ENCODE data around the gene PWWP2B. TPM values are rescaled to one million over a fixed set of nuclear protein-coding genes. Genes with fewer than 3 reads are reported as not detected.
A peak's percentile ranks its signal among the peaks of the same experiment; 100 is the strongest.

Gene PWWP2B
- total RNA-seq, 1 donor from 2014 or later, result 24.2 TPM

DNA sequence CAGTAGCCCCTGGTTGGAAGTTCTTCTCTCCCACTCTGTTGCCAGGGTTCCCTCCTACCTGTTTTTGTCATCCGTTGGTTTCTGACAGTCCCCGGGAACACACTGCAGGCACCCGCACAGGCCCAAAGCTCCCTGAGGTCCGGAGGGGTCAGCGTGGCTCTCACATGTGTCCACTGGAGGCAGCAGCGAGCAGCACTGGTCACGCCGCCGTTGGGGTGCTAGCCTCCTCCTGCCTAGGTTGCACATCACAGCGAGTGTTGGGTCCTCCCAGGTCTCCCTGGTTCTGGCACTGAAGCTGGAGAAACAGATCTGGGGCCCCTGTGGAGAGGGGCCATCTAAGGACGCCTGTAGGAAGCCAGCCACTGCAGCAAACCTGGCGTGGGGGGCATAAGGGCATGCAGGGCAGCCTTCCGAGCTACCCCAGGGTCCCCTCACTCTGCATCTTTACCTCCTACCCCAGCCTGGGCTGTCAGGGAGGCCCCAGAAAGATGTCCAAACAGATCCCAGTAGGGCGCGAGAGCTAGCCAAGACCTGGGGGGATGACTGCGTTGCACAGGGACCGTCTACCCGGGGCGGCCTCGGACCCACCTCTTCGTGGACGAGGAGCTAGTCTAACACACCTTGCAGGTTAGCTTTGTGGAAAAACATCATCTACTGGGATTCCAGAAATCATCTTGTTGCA, 36.1 kb upstream of the PWWP2B start:
- no peak for DNase-seq (ENCODE audit: low spot score in 2 of 2, unreplicated experiment in 2 of 2)
- H3K36me3 Mint-ChIP-seq, result peaks cover 15% of the 10 kb centered on the region
- TF ChIP-seq, protein P1, sequence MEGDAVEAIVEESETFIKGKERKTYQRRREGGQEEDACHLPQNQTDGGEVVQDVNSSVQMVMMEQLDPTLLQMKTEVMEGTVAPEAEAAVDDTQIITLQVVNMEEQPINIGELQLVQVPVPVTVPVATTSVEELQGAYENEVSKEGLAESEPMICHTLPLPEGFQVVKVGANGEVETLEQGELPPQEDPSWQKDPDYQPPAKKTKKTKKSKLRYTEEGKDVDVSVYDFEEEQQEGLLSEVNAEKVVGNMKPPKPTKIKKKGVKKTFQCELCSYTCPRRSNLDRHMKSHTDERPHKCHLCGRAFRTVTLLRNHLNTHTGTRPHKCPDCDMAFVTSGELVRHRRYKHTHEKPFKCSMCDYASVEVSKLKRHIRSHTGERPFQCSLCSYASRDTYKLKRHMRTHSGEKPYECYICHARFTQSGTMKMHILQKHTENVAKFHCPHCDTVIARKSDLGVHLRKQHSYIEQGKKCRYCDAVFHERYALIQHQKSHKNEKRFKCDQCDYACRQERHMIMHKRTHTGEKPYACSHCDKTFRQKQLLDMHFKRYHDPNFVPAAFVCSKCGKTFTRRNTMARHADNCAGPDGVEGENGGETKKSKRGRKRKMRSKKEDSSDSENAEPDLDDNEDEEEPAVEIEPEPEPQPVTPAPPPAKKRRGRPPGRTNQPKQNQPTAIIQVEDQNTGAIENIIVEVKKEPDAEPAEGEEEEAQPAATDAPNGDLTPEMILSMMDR (IDR thresholded peaks at IDR 0.05; ENCODE audit: unreplicated experiment), result peak; percentile 18
- no peak overlapping the region for H3K4me3 Mint-ChIP-seq
- H3K27me3 Mint-ChIP-seq (ENCODE audit: low read depth), result no peaks in the 10 kb centered on the region
- no peaks in the 10 kb centered on the region for H3K4me1 Mint-ChIP-seq
- no peak overlapping the region for H3K27ac Mint-ChIP-seq
- no peaks in the 10 kb centered on the region for H3K9me3 Mint-ChIP-seq

DNA sequence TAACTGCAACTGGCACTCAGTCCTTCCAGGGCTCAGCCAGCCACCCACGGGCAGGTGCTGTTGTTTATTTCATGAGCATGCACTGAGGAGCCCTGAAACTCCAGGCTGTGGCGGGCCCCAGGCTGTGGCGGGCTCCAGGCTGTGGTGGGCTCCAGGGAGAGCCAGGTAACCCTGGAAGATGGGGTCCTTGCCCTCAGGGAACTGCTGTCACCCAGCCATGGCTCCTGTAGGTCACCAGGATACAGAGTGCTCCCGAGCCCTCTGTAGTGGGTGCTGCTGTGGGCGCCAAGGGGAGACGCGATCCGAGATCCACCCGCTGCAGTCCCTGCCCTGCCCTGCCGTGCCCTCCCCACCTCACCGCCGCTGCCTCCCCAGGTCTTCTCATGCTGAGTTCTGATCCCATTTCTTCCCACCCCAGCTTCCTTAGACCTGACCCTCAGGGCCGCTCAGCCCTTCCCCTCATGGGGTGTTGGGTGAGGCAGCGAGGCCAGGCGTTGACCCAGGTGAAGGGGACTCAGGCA, 35.4 kb upstream of the PWWP2B start:
- Mint-ChIP-seq H3K36me3 (peaks cover 15% of the 10 kb centered on the region), H3K4me1 (no peaks in the 10 kb centered on the region), H3K27ac (no peak overlapping the region), H3K4me3 (no peak overlapping the region), H3K27me3 (ENCODE audit: low read depth) (no peaks in the 10 kb centered on the region), H3K9me3 (no peaks in the 10 kb centered on the region)
- DNase-seq (ENCODE audit: low spot score in 2 of 2, unreplicated experiment in 2 of 2), result no peak
- TF ChIP-seq, protein P1 (IDR thresholded peaks at IDR 0.05; ENCODE audit: unreplicated experiment), result no peak

DNA sequence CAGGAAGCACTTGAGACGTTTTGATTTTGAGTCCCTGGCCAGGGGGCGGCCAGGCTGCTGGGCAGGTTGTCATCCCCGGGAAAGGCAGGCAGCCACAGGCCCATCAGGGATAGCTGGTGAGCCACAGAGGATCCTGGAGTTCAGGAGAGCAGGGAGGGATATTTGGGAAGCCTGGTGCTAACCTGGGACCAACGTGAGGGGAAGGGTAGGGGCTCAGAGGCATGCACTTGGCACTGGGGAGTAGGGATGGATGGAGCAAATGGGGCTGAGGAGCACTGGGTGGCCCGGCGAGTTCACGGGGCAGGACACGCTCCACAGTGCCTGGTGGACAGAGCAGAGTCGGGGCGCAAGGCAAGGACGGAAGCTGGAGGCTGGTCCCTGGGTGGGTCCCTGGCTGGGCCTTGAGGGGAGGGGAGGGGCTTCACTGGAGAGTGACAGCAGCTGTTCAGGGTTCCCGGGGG, 34.8 kb upstream of the PWWP2B start:
- TF ChIP-seq, protein P1 (IDR thresholded peaks at IDR 0.05; ENCODE audit: unreplicated experiment), result no peak
- Mint-ChIP-seq H3K9me3 (no peaks in the 10 kb centered on the region), H3K27ac (no peak overlapping the region), H3K27me3 (ENCODE audit: low read depth) (no peaks in the 10 kb centered on the region), H3K4me1 (no peaks in the 10 kb centered on the region), H3K36me3 (peaks cover 20% of the 10 kb centered on the region), H3K4me3 (no peak overlapping the region)
- no peak for DNase-seq (ENCODE audit: low spot score in 2 of 2, unreplicated experiment in 2 of 2)

DNA sequence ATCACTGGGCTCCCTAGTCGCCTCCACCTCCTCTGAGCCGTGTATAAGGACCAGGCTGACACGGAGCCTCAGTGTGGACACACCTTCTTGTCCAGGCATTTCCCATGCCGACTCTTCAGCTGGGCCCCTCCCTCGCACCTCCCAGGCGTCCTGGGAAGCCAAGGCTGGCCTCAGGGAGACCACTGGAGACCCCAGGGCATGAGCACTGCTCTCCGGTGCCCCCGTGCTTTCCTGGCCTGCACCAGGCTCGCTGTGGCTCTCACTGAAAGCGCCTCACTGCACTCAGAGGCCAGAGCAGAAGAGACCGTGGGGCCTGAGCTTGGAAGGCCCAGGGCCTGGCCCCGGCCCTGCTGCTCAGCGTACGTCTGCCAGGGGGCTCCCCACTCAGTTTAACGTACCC, 33.6 kb upstream of the PWWP2B start:
- Mint-ChIP-seq H3K4me1 (no peaks in the 10 kb centered on the region), H3K27me3 (ENCODE audit: low read depth) (no peaks in the 10 kb centered on the region), H3K9me3 (peaks cover 9% of the 10 kb centered on the region), H3K36me3 (peaks cover 28% of the 10 kb centered on the region), H3K4me3 (no peak overlapping the region), H3K27ac (no peak overlapping the region)
- TF ChIP-seq, protein P1 (IDR thresholded peaks at IDR 0.05; ENCODE audit: unreplicated experiment), result no peak
- no peak for DNase-seq (ENCODE audit: low spot score in 2 of 2, unreplicated experiment in 2 of 2)

DNA sequence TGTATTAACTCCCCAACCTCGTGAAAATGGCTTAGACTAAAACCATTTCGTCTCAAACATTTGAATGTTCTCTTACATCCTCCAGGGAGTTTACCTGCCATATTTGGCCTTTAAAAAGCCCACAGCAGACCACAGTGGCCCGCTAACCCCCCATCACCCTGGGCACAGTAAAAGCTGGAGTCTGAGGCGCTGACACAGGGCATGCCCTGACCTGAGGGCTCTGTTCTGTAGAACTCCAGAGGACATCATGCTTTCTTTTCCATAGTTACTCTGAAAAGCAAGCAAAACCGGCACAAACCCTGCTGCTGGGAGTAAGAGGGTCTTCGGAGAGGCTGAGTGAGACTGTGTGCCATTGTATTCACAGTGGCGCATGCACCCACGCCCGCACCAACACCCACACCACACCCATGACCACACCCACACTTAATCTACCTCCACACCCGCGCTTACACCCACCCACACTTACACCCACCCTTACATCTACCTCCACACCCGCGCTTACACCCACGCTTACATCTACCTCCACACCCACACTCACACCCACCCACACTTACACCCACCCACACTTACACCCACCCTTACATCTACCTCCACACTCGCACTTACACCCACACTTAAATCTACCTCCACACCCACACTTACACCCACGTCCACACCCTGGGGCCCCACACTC, 32.9 kb upstream of the PWWP2B start:
- peaks cover 15% of the 10 kb centered on the region for H3K9me3 Mint-ChIP-seq
- H3K4me3 Mint-ChIP-seq, result no peak overlapping the region
- DNase-seq (ENCODE audit: low spot score in 2 of 2, unreplicated experiment in 2 of 2), result peak in 1 of 2 experiments; percentile 71
- TF ChIP-seq, protein P1 (IDR thresholded peaks at IDR 0.05; ENCODE audit: unreplicated experiment), result no peak
- peaks cover 35% of the 10 kb centered on the region for H3K36me3 Mint-ChIP-seq
- no peaks in the 10 kb centered on the region for H3K27me3 Mint-ChIP-seq (ENCODE audit: low read depth)
- H3K27ac Mint-ChIP-seq, result no peak overlapping the region
- H3K4me1 Mint-ChIP-seq, result no peaks in the 10 kb centered on the region
